GM18861 (cell line): ENCODE data around the gene IL31RA.
"Not testable (repeated sequence)": the region's sequence is repeated elsewhere in the genome, so short reads cannot be mapped to it uniquely, and the experiment has no call there.

Experiments used
- ATAC-seq: cut with Tn5 transposase; IDR thresholded peaks from one replicate; pipeline ENCODE4 v1.9.1; 2021; ENCODE audit not compliant: unreplicated experiment

Gene IL31RA

GRCh38 chr5:55923865-55924500, 72.8 kb downstream of the IL31RA start:
- ATAC-seq, result no peak

- no peak for ATAC-seq
These were observed 73.6 kb downstream of the IL31RA start for GRCh38 chr5:55924744-55925143.

- ATAC-seq, result no peak
These were observed 74.0 kb downstream of the IL31RA start for GRCh38 chr5:55925181-55925580.

- no peak for ATAC-seq
These were observed 74.6 kb downstream of the IL31RA start for GRCh38 chr5:55925712-55926111.

- ATAC-seq, result no peak
These were observed 75.3 kb downstream of the IL31RA start for GRCh38 chr5:55926476-55926875.

- ATAC-seq, result no peak
These were observed 76.9 kb downstream of the IL31RA start for GRCh38 chr5:55927861-55928655.

- no peak for ATAC-seq
These were observed 78.1 kb downstream of the IL31RA start for GRCh38 chr5:55929020-55929799.

GRCh38 chr5:55932700-55933099, 81.5 kb downstream of the IL31RA start:
- ATAC-seq, result no peak

GRCh38 chr5:55933377-55934114, 82.4 kb downstream of the IL31RA start:
- no peak for ATAC-seq

GRCh38 chr5:55934115-55934613, 83.0 kb downstream of the IL31RA start:
- no peak for ATAC-seq

GRCh38 chr5:55934720-55935119, 83.6 kb downstream of the IL31RA start:
- no peak for ATAC-seq

- no peak for ATAC-seq
These were observed 84.2 kb downstream of the IL31RA start for GRCh38 chr5:55935371-55935770.

- ATAC-seq, result no peak
These were observed 85.0 kb downstream of the IL31RA start for GRCh38 chr5:55936100-55936693.

- not testable (repeated sequence) for ATAC-seq
These were observed 86.4 kb downstream of the IL31RA start for GRCh38 chr5:55937598-55937997.

GRCh38 chr5:55941154-55941553, 90.0 kb downstream of the IL31RA start:
- ATAC-seq, result not testable (repeated sequence)

- no peak for ATAC-seq
These were observed 108.1 kb downstream of the IL31RA start for GRCh38 chr5:55959208-55959607.

- no peak for ATAC-seq
These were observed 109.6 kb downstream of the IL31RA start for GRCh38 chr5:55960779-55961178.

GRCh38 chr5:55965525-55965924, 114.4 kb downstream of the IL31RA start:
- ATAC-seq, result no peak

GRCh38 chr5:55966284-55966683, 115.1 kb downstream of the IL31RA start:
- no peak for ATAC-seq

GRCh38 chr5:55969956-55970355, 118.8 kb downstream of the IL31RA start:
- no peak for ATAC-seq
